Neural progenitor cell (in vitro differentiated cells): ENCODE measurements around the gene PSMB8.

Source experiments
- CTCF ChIP-seq: fragments of 200-600 bp; sonication (generic); IDR thresholded peaks from 2 replicates; pipeline ENCODE4 v1.5.1; 2017; ENCODE audit warnings: antibody characterized with exemption, mild to moderate bottlenecking
- EZH2 ChIP-seq: fragments of 200-600 bp; sonication (generic); IDR thresholded peaks from 2 replicates; pipeline ENCODE4 v1.6.1; 2017; ENCODE audit warnings: antibody characterized with exemption, mild to moderate bottlenecking, moderate library complexity

- TF ChIP-seq CTCF (no peak), EZH2 (no peak)
Observed at GRCh38 chr6:32794510-32794909, 49.3 kb downstream of the PSMB8 start.
